Activated T-cell treated with anti-CD3 and anti-CD28 coated beads, Interleukin-2, amount 50 U/mL, for 72 hours (primary cell): ENCODE results near the gene MEIOC. TPM values are rescaled to one million over a fixed set of nuclear protein-coding genes. Genes with fewer than 3 reads are reported as not detected.
"Not testable (repeated sequence)": the region's sequence is repeated elsewhere in the genome, so short reads cannot be mapped to it uniquely, and the experiment has no call there.

ENCODE experiments used
- ATAC-seq, 2 donors: fragments of 150-1000 bp; cut with Tn5 transposase; replicated peaks in 1 of 2; 2 replicates each; pipeline ENCODE4 v1.10.0; 2021; ENCODE audit warnings: moderate library complexity in 2 of 2, mild to moderate bottlenecking in 1 of 2
- DNase-seq, 2 donors: peaks; one replicate each; pipeline ENCODE4 v3.0.0; 2021 to 2022; ENCODE audit warnings: mixed read lengths in 1 of 2
- H3K27ac Mint-ChIP-seq: one replicate; pipeline ENCODE4 v1.8.0; 2022; ENCODE audit warnings: mild to moderate bottlenecking, moderate library complexity, mixed read lengths
- H3K27me3 Mint-ChIP-seq: one replicate; pipeline ENCODE4 v1.8.0; 2022; ENCODE audit warnings: low read depth, mixed read lengths
- H3K36me3 Mint-ChIP-seq, 2 donors: one replicate each; pipeline ENCODE4 v1.8.0; 2022; ENCODE audit warnings: mixed read lengths in 2 of 2, mild to moderate bottlenecking in 1 of 2; ENCODE audit not compliant: insufficient read depth in 2 of 2
- H3K4me1 Mint-ChIP-seq: one replicate; pipeline ENCODE4 v1.8.0; 2022; ENCODE audit warnings: low read depth, mixed read lengths
- H3K4me3 Mint-ChIP-seq, 2 donors: one replicate each; pipeline ENCODE4 v1.8.0; 2022; ENCODE audit warnings: mild to moderate bottlenecking in 2 of 2, mixed read lengths in 2 of 2, moderate library complexity in 2 of 2
- H3K9me3 Mint-ChIP-seq, 2 donors: one replicate each; pipeline ENCODE4 v1.8.0; 2022; ENCODE audit warnings: mixed read lengths in 2 of 2
- total RNA-seq, 2 donors: library from RNA; stranded (reverse); gene quantifications; one replicate each; pipeline ENCODE4 v1.2.3, GENCODE V29; 2022

Gene MEIOC
- total RNA-seq: under 1 TPM in 1 of 2 donors, not detected in 1; 0.82 TPM

DNA sequence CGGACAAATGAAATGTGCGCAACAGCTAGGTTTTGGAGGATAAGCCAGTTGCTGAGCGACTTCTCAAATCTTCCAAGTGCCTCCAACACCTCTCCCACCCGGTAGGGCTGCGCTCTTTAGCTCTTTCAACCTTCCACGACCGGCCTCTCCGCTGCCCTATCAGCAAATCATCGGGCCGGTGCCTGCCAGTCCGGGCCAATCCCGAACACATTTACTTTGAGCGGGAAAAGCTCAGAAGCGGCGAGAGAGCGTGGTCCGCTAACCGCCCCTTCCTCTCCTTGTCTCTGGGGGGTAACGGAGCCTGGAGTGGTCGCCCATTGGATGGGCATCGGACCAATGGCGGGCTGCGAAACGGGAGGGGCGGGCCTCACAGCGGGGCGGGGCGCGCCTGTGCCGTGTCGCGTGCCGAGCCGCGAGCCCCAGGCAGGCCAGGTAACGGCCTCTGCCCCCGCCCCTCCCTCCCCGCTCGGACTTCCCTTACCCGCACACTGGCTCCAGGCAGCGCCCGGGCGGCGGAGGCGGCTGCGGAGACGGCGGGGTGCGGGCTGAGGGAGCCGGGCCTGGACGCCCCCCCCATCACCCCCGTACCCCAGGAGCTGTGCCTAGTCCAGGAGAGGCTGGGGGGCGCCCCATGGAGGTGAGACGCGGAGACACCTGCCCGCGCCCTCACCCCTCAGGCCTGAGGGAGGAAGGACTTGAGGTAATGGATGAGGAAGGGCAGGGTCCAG lies at the start of gene MEIOC:
Gene MEIOC, plus strand, starts transcription at position 486 of the 728 bp plus-strand sequence. Its CDS starts 146 bp downstream, at position 632.
- H3K4me3 Mint-ChIP-seq: peak within 1 kb of the TSS; percentile 85
- ATAC-seq: peak; percentile 94 to 96

DNA sequence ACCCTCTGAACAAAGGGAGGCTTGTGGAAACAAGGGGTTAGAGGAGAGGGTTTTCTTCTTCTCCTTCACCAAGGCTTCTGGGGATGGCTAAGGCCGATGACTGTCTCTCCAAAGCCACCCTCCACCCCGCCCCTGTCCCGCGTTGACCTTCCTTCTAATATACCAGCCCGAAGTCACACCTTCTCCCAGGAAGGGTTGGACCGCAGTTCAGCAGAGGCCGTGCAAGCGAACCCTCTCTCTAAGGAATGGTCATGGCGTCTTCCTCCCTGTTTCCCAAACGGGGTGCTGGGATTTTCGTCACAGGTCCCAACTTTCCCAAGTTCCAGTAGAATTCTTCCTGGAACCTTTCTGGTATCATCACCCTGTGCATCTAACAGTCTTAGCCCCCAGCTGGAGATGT lies 49.6 kb upstream of the MEIOC start:
- no peaks in the 10 kb centered on the region for H3K9me3 Mint-ChIP-seq
- no peak for ATAC-seq
- no peak overlapping the region for H3K4me3 Mint-ChIP-seq

More for the DNA sequence above, at the start of gene MEIOC:
- Mint-ChIP-seq H3K36me3 (peaks cover 0 to 2% of the 10 kb centered on the region in 2 donors), H3K27ac (no peak within 1 kb of the TSS), H3K4me1 (peaks cover 5% of the 10 kb centered on the region), H3K27me3 (peaks cover 33% of the 10 kb centered on the region), H3K9me3 (no peaks in the 10 kb centered on the region)
- DNase-seq: peak; percentile 43 to 62

DNA sequence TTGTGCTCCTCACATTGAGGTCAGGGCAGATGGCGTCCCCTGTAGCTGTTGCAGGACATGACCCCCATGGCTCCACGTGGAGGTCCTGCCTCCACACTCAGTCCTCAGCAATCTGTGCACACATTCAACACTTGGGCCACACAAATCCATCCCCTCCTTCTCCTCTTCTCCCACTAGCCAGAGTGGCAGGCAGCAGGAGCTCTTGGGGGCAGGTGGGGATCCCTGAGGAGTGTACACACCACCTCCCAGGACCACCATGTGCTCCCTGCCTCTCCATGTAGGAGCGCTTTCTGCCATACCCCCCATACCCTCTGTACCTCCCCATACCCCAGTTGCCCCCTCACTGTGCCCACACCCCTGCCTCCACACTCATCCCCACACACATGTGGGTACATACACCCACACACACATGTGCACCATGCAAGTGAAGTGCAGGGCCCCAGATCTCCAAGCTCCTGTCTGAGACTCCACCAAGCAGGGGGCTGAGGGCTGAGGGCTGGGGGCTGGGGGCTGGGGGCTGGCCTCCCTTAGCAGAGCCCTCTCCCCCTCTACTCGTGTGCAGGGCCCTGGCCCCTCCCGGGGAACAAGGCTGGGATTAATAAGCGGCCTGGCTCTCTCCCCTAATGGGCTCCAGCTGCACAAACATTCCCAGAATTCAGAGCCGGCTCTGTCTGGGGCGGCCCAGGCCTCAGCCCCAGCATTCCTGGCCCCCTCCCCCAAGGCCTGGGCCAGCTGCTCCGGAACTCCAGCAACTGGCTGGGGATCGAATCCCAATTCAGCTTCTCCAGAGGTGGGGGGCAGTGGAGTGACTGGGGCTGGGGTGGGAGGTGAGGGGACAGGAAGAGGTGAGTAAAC lies 48.2 kb upstream of the MEIOC start:
- DNase-seq (no peak), ATAC-seq (no peak)
- Mint-ChIP-seq H3K4me1 (no peaks in the 10 kb centered on the region), H3K27me3 (peaks cover under 1% of the 10 kb centered on the region), H3K4me3 (no peak overlapping the region), H3K27ac (no peak overlapping the region), H3K36me3 (no peaks in the 10 kb centered on the region), H3K9me3 (no peaks in the 10 kb centered on the region)

More for the DNA sequence above, 49.6 kb upstream of the MEIOC start:
- H3K27me3 Mint-ChIP-seq: peaks cover 12% of the 10 kb centered on the region
- no peaks in the 10 kb centered on the region for H3K4me1 Mint-ChIP-seq
- no peaks in the 10 kb centered on the region for H3K36me3 Mint-ChIP-seq
- no peak for DNase-seq
- H3K27ac Mint-ChIP-seq: no peak overlapping the region

- no peak for ATAC-seq
- no peaks in the 10 kb centered on the region for H3K4me1 Mint-ChIP-seq
- no peaks in the 10 kb centered on the region for H3K9me3 Mint-ChIP-seq
- DNase-seq: no peak
- H3K36me3 Mint-ChIP-seq: no peaks in the 10 kb centered on the region
- H3K27ac Mint-ChIP-seq: no peak overlapping the region
- H3K27me3 Mint-ChIP-seq: no peaks in the 10 kb centered on the region
- no peak overlapping the region for H3K4me3 Mint-ChIP-seq
These were observed 47.4 kb upstream of the MEIOC start for GRCh38 chr17:44608727-44609435.

GRCh38 chr17:44610331-44610730 lies 45.9 kb upstream of the MEIOC start:
- H3K9me3 Mint-ChIP-seq: no peaks in the 10 kb centered on the region

DNA sequence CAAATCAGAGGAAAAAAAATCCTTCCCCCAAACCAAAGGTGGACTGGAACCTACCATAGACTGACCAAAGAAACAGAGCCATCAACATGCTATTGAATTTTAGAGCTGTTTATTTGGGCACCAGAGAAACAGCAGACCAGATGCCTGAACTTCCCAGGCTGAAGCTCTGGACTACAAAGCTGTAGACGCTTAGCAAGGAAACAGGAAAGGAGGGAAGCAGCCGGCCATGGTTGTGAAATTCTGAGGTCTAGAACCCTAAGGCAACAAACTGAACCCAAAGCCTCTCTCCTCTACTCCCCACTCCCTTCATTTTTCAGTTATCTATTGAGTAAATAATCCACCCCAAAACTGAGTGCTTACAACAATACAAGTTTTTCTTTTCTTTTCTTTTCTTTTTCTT lies 45.4 kb upstream of the MEIOC start:
- no peak overlapping the region for H3K27ac Mint-ChIP-seq
- ATAC-seq (no peak), DNase-seq (no peak)
- no peak overlapping the region for H3K4me3 Mint-ChIP-seq
- H3K9me3 Mint-ChIP-seq: no peaks in the 10 kb centered on the region
- H3K4me1 Mint-ChIP-seq: no peaks in the 10 kb centered on the region
- H3K36me3 Mint-ChIP-seq: no peaks in the 10 kb centered on the region
- peaks cover 10% of the 10 kb centered on the region for H3K27me3 Mint-ChIP-seq

More at GRCh38 chr17:44610331-44610730, 45.9 kb upstream of the MEIOC start:
- Mint-ChIP-seq H3K36me3 (no peaks in the 10 kb centered on the region), H3K27ac (no peak overlapping the region), H3K4me1 (no peaks in the 10 kb centered on the region), H3K4me3 (no peak overlapping the region), H3K27me3 (peaks cover 7% of the 10 kb centered on the region)
- DNase-seq (no peak), ATAC-seq (no peak)

DNA sequence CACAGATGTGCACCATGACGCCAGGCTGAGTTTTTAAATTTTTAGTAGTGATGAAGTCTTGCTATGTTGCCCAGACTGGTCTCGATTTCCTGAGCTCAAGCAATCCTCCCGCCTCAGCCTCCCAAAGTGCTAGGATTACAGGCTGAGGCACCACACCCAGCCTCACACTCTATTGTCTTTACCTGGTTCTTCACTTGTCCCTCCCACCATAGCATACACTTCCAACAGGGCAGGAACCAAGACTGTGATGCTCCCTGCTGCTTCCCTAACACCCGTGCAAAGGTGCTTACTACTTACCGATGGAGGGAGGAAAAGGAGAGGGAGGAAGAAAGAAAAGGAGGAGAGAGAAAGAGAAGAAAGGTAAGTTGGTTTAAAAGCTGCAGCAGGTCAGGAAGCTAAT lies 41.4 kb upstream of the MEIOC start:
- no peaks in the 10 kb centered on the region for H3K9me3 Mint-ChIP-seq
- H3K27me3 Mint-ChIP-seq: peaks cover 25% of the 10 kb centered on the region
- no peak overlapping the region for H3K4me3 Mint-ChIP-seq
- no peak overlapping the region for H3K27ac Mint-ChIP-seq
- no peaks in the 10 kb centered on the region for H3K36me3 Mint-ChIP-seq
- H3K4me1 Mint-ChIP-seq: no peaks in the 10 kb centered on the region
- ATAC-seq (no peak), DNase-seq (no peak)

DNA sequence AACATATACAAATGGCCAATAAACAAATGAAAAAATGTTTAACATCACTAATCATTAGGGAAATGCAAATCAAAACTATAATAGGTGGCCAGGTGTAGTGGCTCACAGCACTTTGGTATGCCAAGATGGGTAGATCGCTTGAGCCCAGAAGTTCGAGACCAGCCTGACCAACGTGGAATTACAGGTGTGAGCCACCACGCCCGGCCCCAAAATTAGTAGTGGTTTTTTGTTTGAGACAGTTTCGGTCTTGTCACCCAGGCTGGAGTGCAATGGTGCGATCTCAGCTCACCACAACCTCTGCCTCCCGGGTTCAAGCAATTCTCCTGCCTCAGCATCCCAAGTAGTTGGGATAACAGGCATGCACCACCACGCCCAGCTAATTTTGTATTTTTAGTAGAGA lies 37.6 kb upstream of the MEIOC start:
- H3K27ac Mint-ChIP-seq, H3K4me1 Mint-ChIP-seq, H3K36me3 Mint-ChIP-seq, DNase-seq, H3K4me3 Mint-ChIP-seq, H3K9me3 Mint-ChIP-seq, ATAC-seq: not testable (repeated sequence)
- H3K27me3 Mint-ChIP-seq: peaks cover 36% of the 10 kb centered on the region

- H3K9me3 Mint-ChIP-seq: no peaks in the 10 kb centered on the region
- no peak for ATAC-seq
- no peaks in the 10 kb centered on the region for H3K4me1 Mint-ChIP-seq
- no peaks in the 10 kb centered on the region for H3K36me3 Mint-ChIP-seq
- peaks cover 19% of the 10 kb centered on the region for H3K27me3 Mint-ChIP-seq
- no peak overlapping the region for H3K4me3 Mint-ChIP-seq
- H3K27ac Mint-ChIP-seq: no peak overlapping the region
- DNase-seq: no peak
These were observed 33.1 kb upstream of the MEIOC start for GRCh38 chr17:44623070-44623725.

GRCh38 chr17:44627513-44628242 lies 28.6 kb upstream of the MEIOC start:
- DNase-seq: no peak
- Mint-ChIP-seq H3K4me1 (no peaks in the 10 kb centered on the region), H3K9me3 (no peaks in the 10 kb centered on the region), H3K4me3 (peak overlapping the region in 1 of 2 donors; percentile 36), H3K36me3 (no peaks in the 10 kb centered on the region), H3K27ac (no peak overlapping the region), H3K27me3 (peaks cover 22% of the 10 kb centered on the region)
- ATAC-seq: no peak

GRCh38 chr17:44628243-44629188 lies 27.8 kb upstream of the MEIOC start:
- Mint-ChIP-seq H3K4me3 (peak overlapping the region in 1 of 2 donors; percentile 36), H3K27me3 (peaks cover 23% of the 10 kb centered on the region), H3K27ac (no peak overlapping the region), H3K4me1 (no peaks in the 10 kb centered on the region), H3K36me3 (no peaks in the 10 kb centered on the region), H3K9me3 (no peaks in the 10 kb centered on the region)
- no peak for ATAC-seq
- no peak for DNase-seq
